IPS-18a (cell line): ENCODE results near the gene HRH3.

Experiments used
- H3K27ac ChIP-seq: one replicate; pipeline ENCODE4 v1.5.1; 2013; ENCODE audit warnings: low read length
- H3K27me3 ChIP-seq: one replicate; pipeline ENCODE4 v1.6.1; 2013; ENCODE audit warnings: mild to moderate bottlenecking, low read length; ENCODE audit not compliant: control insufficient read depth, insufficient read depth
- H3K36me3 ChIP-seq: one replicate; pipeline ENCODE4 v1.6.1; 2013; ENCODE audit warnings: low read depth, low read length; ENCODE audit not compliant: control insufficient read depth
- H3K4me1 ChIP-seq: one replicate; pipeline ENCODE4 v1.6.1; 2013; ENCODE audit warnings: low read depth, low read length; ENCODE audit not compliant: control insufficient read depth
- H3K4me3 ChIP-seq: one replicate; pipeline ENCODE4 v1.5.1; 2013; ENCODE audit warnings: low read length
- H3K9ac ChIP-seq: one replicate; pipeline ENCODE4 v1.6.1; 2013; ENCODE audit warnings: mild to moderate bottlenecking, low read length, moderate library complexity
- H3K9me3 ChIP-seq: one replicate; pipeline ENCODE4 v1.6.1; 2013; ENCODE audit warnings: low read depth, low read length; ENCODE audit not compliant: control insufficient read depth

Gene HRH3

DNA sequence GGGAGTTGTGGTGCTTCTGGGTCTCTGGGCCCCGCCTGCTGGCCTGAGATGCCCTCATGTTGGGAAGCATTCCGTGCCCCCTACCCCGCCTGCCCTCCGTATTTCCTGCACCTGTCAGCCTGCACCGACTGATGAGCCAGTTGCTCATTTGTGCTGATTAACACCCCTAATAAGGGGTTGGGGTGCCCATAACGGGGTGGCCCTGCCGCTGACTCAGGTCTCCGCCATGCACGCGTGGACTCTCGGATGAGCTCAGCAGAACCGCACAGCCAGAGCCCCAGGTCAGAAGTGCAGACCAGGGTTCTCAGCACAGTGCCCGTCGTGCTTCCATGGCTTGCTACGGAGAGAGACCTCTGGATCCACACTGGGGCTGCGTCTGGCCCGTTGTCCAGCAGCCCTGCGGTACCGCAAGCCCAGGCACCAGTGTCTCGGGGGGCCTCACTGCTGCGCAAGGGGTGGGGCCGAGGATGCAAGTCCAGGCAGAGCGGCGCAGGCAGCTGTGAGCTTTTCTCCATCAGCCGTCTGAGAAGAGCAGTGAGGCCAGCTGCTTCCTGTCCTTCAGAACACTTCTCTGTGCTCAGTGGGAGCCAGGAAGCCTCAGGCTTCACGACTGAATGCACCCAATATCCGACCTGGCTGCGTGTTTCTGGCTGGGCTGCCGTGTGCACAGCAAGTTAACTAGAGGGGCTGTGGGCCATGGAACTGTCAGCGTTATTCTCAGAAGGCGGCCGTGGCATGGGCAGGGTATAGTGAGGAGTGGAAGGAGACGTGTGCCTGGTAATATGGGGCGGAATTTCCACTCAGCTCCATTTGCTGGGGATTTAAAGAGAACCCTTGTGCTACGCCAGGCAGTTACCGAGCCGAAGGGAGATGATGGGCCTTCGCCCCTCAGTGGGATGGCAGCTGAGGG is 18.6 kb downstream of the HRH3 start:
- Histone ChIP-seq H3K9me3 (no peaks in the 10 kb centered on the region), H3K27ac (no peak overlapping the region), H3K36me3 (peaks cover 22% of the 10 kb centered on the region)

DNA sequence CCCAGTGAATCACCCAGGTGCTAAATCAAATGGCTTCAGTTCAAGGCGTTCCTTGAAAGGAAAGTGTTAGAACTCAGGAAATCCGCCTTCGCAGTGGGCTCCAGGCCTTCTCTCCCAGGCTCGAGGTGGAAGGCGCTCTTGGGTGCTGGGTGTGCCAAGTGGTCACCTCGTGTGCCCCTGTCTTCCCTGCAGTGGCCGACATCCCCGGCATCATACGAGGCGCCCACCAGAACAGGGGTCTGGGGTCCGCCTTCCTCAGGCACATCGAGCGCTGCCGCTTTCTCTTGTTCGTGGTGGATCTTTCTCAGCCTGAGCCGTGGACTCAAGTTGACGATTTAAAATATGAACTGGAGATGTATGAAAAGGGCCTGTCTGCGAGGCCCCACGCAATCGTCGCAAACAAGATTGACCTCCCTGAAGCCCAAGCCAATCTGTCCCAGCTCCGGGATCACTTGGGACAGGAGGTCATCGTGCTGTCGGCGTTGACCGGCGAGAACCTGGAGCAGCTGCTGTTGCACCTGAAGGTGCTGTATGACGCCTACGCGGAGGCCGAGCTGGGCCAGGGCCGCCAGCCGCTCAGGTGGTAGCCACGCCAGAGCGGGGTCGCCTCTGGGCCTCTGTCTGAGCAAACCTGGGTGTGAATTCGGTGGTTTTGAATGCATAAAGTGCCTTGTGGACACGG is 19.4 kb downstream of the HRH3 start:
- Histone ChIP-seq H3K4me3 (no peak overlapping the region), H3K27ac (no peak overlapping the region), H3K9ac (no peak overlapping the region), H3K4me1 (no peaks in the 10 kb centered on the region), H3K36me3 (peaks cover 27% of the 10 kb centered on the region), H3K27me3 (no peaks in the 10 kb centered on the region), H3K9me3 (no peaks in the 10 kb centered on the region)

More for the DNA sequence above, 18.6 kb downstream of the HRH3 start:
- Histone ChIP-seq H3K27me3 (no peaks in the 10 kb centered on the region), H3K9ac (no peak overlapping the region), H3K4me3 (no peak overlapping the region), H3K4me1 (no peaks in the 10 kb centered on the region)

DNA sequence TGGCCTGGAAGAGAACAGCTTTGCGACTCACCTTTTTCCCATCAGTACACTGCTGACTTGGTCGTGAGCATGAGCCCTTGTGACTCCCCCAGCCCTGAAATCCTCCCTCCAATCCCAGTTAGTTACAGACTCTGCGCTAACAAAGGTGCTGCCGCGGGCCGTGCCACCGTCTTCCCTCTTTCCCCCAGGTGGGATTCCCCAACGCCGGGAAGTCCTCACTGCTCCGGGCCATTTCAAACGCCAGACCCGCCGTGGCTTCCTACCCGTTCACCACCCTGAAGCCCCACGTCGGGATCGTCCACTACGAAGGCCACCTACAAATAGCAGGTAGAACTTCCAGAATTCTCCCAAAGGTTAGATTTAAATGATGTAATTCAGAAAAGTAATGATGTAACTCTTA is 21.1 kb downstream of the HRH3 start:
- H3K36me3 ChIP-seq = peaks cover 27% of the 10 kb centered on the region
- H3K9me3 ChIP-seq = no peaks in the 10 kb centered on the region
- no peak overlapping the region for H3K27ac ChIP-seq

DNA sequence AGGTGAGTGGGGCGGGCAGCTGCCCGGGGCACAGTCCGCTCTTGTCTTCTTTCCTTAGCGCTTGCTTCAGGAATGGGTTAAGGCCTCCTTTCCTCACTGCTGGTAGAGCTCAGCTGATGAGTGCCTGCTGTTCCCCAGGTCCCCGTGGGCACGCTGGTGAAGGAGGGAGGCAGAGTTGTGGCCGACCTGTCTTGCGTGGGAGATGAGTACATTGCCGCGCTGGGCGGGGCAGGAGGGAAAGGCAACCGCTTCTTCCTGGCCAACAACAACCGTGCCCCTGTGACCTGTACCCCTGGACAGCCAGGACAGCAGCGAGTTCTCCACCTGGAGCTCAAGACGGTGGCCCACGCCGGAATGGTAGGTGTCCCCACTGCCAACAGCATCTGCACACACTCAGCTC is 21.6 kb downstream of the HRH3 start:
- no peaks in the 10 kb centered on the region for H3K9me3 ChIP-seq
- peaks cover 27% of the 10 kb centered on the region for H3K36me3 ChIP-seq
- no peak overlapping the region for H3K4me3 ChIP-seq
- no peaks in the 10 kb centered on the region for H3K27me3 ChIP-seq
- H3K4me1 ChIP-seq = no peaks in the 10 kb centered on the region
- no peak overlapping the region for H3K9ac ChIP-seq
- H3K27ac ChIP-seq = no peak overlapping the region

More for the DNA sequence above, 21.1 kb downstream of the HRH3 start:
- Histone ChIP-seq H3K9ac (no peak overlapping the region), H3K27me3 (no peaks in the 10 kb centered on the region), H3K4me3 (no peak overlapping the region), H3K4me1 (no peaks in the 10 kb centered on the region)

DNA sequence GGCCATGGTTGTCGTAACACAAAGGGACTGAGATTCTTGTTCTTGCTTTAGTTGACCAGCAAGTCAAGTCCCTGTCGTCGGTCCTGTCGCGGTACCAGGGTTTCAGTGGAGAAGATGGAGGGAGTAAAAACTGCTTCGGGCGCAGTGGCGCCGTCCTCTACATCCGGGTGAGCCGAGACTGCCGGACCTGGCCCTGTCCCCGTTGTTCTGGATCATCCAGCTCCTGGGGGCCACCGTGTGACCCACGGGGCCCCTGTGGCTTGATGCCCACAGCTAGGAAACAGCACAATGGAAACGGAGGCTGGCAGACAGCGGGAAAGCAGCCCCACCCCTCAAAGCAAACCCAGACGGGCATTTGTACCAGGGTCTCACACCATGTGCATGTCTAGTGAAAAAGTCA is 22.3 kb downstream of the HRH3 start:
- Histone ChIP-seq H3K4me3 (no peak overlapping the region), H3K4me1 (no peaks in the 10 kb centered on the region), H3K9ac (no peak overlapping the region), H3K27me3 (no peaks in the 10 kb centered on the region), H3K36me3 (peaks cover 27% of the 10 kb centered on the region), H3K9me3 (no peaks in the 10 kb centered on the region), H3K27ac (no peak overlapping the region)

DNA sequence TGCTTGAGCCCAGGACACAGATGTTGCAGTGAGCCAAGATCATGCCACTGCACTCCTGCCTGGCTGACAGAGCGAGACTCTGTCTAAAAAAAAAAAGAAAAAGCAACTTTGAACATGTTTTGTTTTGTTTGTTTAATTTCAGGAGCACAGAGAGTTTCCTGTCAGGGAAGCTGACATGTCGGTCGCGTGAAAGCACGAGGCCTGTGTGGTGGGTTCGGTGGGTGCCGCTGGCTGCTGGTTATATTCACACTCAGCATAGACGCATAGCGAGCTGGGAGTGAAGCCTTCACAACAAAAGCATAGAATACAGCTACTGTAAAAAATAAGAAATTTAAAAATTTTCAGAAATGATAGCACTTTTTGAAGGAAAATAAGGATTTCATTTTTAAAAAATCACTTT is 22.8 kb downstream of the HRH3 start:
- no peak overlapping the region for H3K27ac ChIP-seq
- no peaks in the 10 kb centered on the region for H3K27me3 ChIP-seq
- no peaks in the 10 kb centered on the region for H3K9me3 ChIP-seq
- no peak overlapping the region for H3K9ac ChIP-seq
- no peak overlapping the region for H3K4me3 ChIP-seq
- no peaks in the 10 kb centered on the region for H3K4me1 ChIP-seq
- peaks cover 27% of the 10 kb centered on the region for H3K36me3 ChIP-seq

DNA sequence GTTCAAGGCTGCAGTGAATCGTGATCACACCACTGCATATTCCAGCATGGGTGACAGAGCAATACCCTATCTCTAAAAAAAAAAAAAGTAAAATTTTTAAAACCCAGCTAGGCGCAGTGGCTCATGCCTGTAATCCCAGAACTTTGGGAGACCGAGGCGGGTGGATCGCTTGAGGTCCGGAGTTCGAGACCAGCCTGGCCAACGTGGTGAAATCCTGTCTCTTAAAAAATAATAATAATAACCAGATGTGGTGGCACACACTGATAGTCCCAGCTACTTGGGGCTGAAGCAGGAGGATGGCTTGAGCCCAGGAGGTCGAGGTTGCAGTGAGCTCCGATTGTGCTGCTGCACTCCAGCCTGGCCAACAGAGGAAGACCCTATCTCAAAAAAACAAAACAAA is 23.8 kb downstream of the HRH3 start:
- H3K4me3 ChIP-seq = no peak overlapping the region
- peaks cover 27% of the 10 kb centered on the region for H3K36me3 ChIP-seq
- no peaks in the 10 kb centered on the region for H3K4me1 ChIP-seq
- H3K27ac ChIP-seq = no peak overlapping the region
- no peaks in the 10 kb centered on the region for H3K27me3 ChIP-seq
- H3K9ac ChIP-seq = no peak overlapping the region
- no peaks in the 10 kb centered on the region for H3K9me3 ChIP-seq

DNA sequence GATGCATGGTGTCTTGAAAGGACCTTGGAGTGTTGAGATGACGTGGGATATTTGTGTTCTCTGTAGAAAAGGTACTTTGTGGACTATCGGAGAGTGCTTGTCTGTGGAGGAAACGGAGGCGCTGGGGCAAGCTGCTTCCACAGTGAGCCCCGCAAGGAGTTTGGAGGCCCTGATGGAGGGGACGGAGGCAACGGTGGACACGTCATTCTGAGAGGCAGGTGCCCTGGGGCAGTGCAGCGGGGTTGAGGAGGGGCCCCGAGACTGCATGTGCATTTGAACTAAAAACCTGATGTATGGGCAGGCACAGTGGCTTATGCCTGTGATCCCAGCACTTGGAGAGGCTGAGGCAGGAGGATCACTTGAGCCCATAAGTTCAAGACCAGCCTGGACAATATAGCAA is 24.3 kb downstream of the HRH3 start:
- H3K27ac ChIP-seq = no peak overlapping the region
- H3K9ac ChIP-seq = no peak overlapping the region
- no peaks in the 10 kb centered on the region for H3K4me1 ChIP-seq
- H3K9me3 ChIP-seq = no peaks in the 10 kb centered on the region
- no peaks in the 10 kb centered on the region for H3K27me3 ChIP-seq
- no peak overlapping the region for H3K4me3 ChIP-seq
- peaks cover 24% of the 10 kb centered on the region for H3K36me3 ChIP-seq

DNA sequence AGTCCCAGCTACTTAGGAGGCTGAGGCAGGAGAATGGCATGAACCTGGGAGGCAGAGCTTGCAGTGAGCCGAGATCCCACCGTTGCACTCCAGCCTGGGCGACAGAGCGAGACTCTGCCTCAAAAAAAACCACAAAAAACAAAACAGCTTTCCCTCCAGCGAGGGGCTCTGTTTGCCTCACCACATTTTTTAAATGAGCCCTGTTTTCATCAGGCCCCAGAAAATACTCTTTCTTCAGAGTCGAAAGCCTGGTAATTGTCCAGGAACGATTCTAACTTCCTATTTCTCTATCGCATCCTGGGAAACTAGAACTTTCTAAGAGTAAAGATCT is 25.0 kb downstream of the HRH3 start:
- no peak overlapping the region for H3K27ac ChIP-seq
- no peaks in the 10 kb centered on the region for H3K9me3 ChIP-seq
- H3K9ac ChIP-seq = no peak overlapping the region
- H3K36me3 ChIP-seq = peaks cover 17% of the 10 kb centered on the region
- no peaks in the 10 kb centered on the region for H3K4me1 ChIP-seq
- no peaks in the 10 kb centered on the region for H3K27me3 ChIP-seq
- no peak overlapping the region for H3K4me3 ChIP-seq

DNA sequence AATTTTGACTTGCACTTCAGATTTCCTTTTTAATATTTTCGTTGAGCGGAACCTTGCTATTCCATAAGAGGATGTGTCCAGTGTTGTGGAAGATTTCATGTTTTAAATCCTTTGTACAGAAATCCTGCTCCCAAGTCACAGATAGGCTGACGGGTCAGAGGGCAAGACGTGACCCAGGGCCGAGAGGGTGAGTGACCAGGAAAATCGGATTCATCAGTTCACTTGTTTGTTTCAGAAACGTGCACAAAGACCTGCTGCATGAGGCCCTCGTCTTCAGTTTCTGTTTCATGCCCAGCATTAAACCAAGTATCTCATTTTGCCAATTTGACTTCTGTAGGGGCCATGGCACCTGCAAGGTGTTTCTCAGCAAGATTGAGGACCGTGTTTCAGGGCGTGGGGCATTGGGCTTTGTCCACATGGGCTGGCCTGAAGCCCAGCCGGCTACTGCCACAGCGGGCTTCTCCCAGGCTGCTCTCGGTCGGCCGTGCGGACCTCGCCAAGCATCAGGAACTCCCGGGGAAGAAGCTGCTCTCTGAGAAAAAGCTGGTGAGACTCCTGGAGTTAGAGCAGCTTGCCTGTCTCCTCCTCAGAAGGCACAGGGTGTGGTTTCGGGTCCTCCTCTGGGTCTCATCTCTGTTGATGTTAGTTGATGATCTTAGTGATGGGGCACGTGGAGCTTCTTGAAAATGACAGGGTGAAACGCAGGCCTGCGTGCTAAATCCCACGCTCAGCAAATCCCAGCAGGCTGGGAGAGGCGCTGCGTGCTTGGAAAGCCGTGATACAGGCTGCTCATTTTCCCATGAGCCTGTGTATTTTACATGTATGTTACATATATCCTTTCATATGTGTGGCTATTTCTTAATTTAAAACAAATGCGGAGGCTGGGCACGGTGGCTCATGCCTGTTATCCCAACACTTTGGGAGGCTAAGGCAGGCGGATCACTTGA is 26.7 kb downstream of the HRH3 start:
- peaks cover 18% of the 10 kb centered on the region for H3K36me3 ChIP-seq
- H3K4me1 ChIP-seq = no peaks in the 10 kb centered on the region
- no peaks in the 10 kb centered on the region for H3K27me3 ChIP-seq
- H3K9me3 ChIP-seq = no peaks in the 10 kb centered on the region
- no peak overlapping the region for H3K9ac ChIP-seq
- no peak overlapping the region for H3K27ac ChIP-seq
- no peak overlapping the region for H3K4me3 ChIP-seq

DNA sequence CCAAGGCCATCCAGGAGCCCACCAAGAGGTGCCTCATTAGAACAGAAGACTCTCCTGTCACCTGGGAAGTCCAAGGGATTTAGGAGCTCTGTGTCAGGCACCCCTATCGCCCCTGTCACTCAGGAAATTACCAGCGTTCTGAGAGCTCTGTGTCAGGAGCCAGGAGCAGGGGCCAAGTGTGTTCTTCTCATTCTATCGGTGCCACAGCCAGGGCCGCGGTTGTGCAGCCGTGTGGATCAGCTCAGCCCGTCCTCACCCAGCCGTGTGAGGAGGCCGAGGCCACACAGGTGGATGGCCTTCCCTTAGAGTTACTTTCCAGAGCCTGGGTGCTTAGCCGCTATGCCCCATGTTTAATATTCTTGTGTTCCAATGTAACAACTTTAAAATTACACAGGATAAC is 27.4 kb downstream of the HRH3 start:
- Histone ChIP-seq H3K4me3 (no peak overlapping the region), H3K27me3 (no peaks in the 10 kb centered on the region), H3K9ac (no peak overlapping the region), H3K4me1 (no peaks in the 10 kb centered on the region), H3K36me3 (peaks cover 11% of the 10 kb centered on the region), H3K27ac (no peak overlapping the region), H3K9me3 (no peaks in the 10 kb centered on the region)
